Measurements from ENCODE around the gene TEX22.

GRCh38 chr14:105432657-105433056 is 34.3 kb downstream of the TEX22 start:
- TF ChIP-seq CTCF (IDR thresholded peaks at IDR 0.05) (no peak), POLR2A (IDR thresholded peaks at IDR 0.05) (no peak)

Measured in lower leg skin (tissue), 3 donors.